Measurements from ENCODE around the gene SLC33A1. TPM values are rescaled to one million over a fixed set of nuclear protein-coding genes. Genes with fewer than 3 reads are reported as not detected.
"Not testable (repeated sequence)": the region's sequence is repeated elsewhere in the genome, so short reads cannot be mapped to it uniquely, and the experiment has no call there.

Gene SLC33A1
- total and polyA plus RNA-seq, 4 donors: 3.4 to 28.5 (median 20.3) TPM

GRCh38 chr3:155870133-155870944, 16.1 kb upstream of the SLC33A1 start, which contains the start of gene GMPS:
Gene GMPS (plus strand): TSS chr3:155870650. CDS start chr3:155870871, 221 bp downstream.
- DNase-seq (peak; percentile 97 to 98), ATAC-seq (ENCODE audit: low FRiP score) (peak; percentile 99)
- peak within 1 kb of the TSS; percentile 69 to 87 for H3K4me3 ChIP-seq (ENCODE audit: low read length in 2 of 2)
- intact Hi-C loops (cut with DNase I): loop anchor here (1.0 to 10.0 kb wide), 3 partner anchors 16 to 66 kb away; partner anchors contain the start of genes C3orf33 (in 1 of the 2) and SLC33A1 (in 1 of the 2)
- no peaks in the 10 kb centered on the region for H3K36me3 ChIP-seq (ENCODE audit: control insufficient read depth in 1 of 2, insufficient read depth in 2 of 2, low read length in 1 of 2)
- WGBS, 2 donors: 0 to 1% methylated on average over 41 to 83 of the region's 83 CpGs
- peak within 1 kb of the TSS; percentile 57 to 71 for H3K27ac ChIP-seq (ENCODE audit: low read depth in 1 of 2, low read length in 2 of 2)
- H3K27me3 ChIP-seq (ENCODE audit: control insufficient read depth in 1 of 2, insufficient read depth in 2 of 2, low read length in 1 of 2): no peaks in the 10 kb centered on the region
- H3K9me3 ChIP-seq (ENCODE audit: control insufficient read depth, low read length): no peaks in the 10 kb centered on the region
- H3K4me1 ChIP-seq (ENCODE audit: control insufficient read depth in 1 of 2, insufficient read depth in 2 of 2, low read length in 2 of 2): no peaks in the 10 kb centered on the region

- peak overlapping the region; percentile 46 to 71 for H3K27ac ChIP-seq (ENCODE audit: low read depth in 1 of 2, low read length in 2 of 2)
- no peaks in the 10 kb centered on the region for H3K9me3 ChIP-seq (ENCODE audit: control insufficient read depth, low read length)
- H3K4me3 ChIP-seq (ENCODE audit: low read length in 2 of 2): peak overlapping the region in 1 of 2 donors; percentile 22
- no peaks in the 10 kb centered on the region for H3K36me3 ChIP-seq (ENCODE audit: control insufficient read depth in 1 of 2, insufficient read depth in 2 of 2, low read length in 1 of 2)
- H3K4me1 ChIP-seq (ENCODE audit: control insufficient read depth in 1 of 2, insufficient read depth in 2 of 2, low read length in 2 of 2): no peaks in the 10 kb centered on the region
- no peak for DNase-seq
- H3K27me3 ChIP-seq (ENCODE audit: control insufficient read depth in 1 of 2, insufficient read depth in 2 of 2, low read length in 1 of 2): no peaks in the 10 kb centered on the region
- ATAC-seq (ENCODE audit: low FRiP score): no peak
- 2 to 7% methylated on average over 3 of the region's 3 CpGs for WGBS, 2 donors
- intact Hi-C loops (cut with DNase I): loop anchor here (1.0 to 10.0 kb wide), 4 partner anchors 15 to 65 kb away; partner anchors contain the start of genes SLC33A1 (in 2 of the 2) and C3orf33 (in 1 of the 2)
Measured at GRCh38 chr3:155869691-155870090, 15.5 kb upstream of the SLC33A1 start.

- Histone ChIP-seq H3K4me1 (ENCODE audit: control insufficient read depth in 1 of 2, insufficient read depth in 2 of 2, low read length in 2 of 2) (no peaks in the 10 kb centered on the region), H3K27me3 (ENCODE audit: control insufficient read depth in 1 of 2, insufficient read depth in 2 of 2, low read length in 1 of 2) (no peaks in the 10 kb centered on the region), H3K9me3 (ENCODE audit: control insufficient read depth, low read length) (no peaks in the 10 kb centered on the region), H3K4me3 (ENCODE audit: low read length in 2 of 2) (no peak overlapping the region), H3K36me3 (ENCODE audit: control insufficient read depth in 1 of 2, insufficient read depth in 2 of 2, low read length in 1 of 2) (no peaks in the 10 kb centered on the region), H3K27ac (ENCODE audit: low read depth in 1 of 2, low read length in 2 of 2) (no peak overlapping the region)
- 81 to 85% methylated on average over 12 of the region's 12 CpGs for WGBS, 2 donors
- DNase-seq: no peak
- intact Hi-C loops (cut with DNase I): no loop called here
- ATAC-seq (ENCODE audit: low FRiP score): no peak
Measured at GRCh38 chr3:155863072-155863784, 9.0 kb upstream of the SLC33A1 start.

- H3K27ac ChIP-seq (ENCODE audit: low read depth in 1 of 2, low read length in 2 of 2); H3K4me3 ChIP-seq (ENCODE audit: low read length in 2 of 2); ATAC-seq (ENCODE audit: low FRiP score); DNase-seq; H3K36me3 ChIP-seq (ENCODE audit: control insufficient read depth in 1 of 2, insufficient read depth in 2 of 2, low read length in 1 of 2); H3K4me1 ChIP-seq (ENCODE audit: control insufficient read depth in 1 of 2, insufficient read depth in 2 of 2, low read length in 2 of 2); intact Hi-C loops (cut with DNase I); H3K27me3 ChIP-seq (ENCODE audit: control insufficient read depth in 1 of 2, insufficient read depth in 2 of 2, low read length in 1 of 2); H3K9me3 ChIP-seq (ENCODE audit: control insufficient read depth, low read length): not testable (repeated sequence)
- 87 to 89% methylated on average over 12 of the region's 12 CpGs for WGBS, 2 donors
Measured at GRCh38 chr3:155862290-155862982, 8.2 kb upstream of the SLC33A1 start.

- intact Hi-C loops (cut with DNase I): no loop called here
- H3K4me3 ChIP-seq (ENCODE audit: low read length in 2 of 2): no peak overlapping the region
- no peaks in the 10 kb centered on the region for H3K27me3 ChIP-seq (ENCODE audit: control insufficient read depth in 1 of 2, insufficient read depth in 2 of 2, low read length in 1 of 2)
- no peak for DNase-seq
- WGBS, 2 donors: 89% methylated on average over 2 of the region's 2 CpGs
- no peaks in the 10 kb centered on the region for H3K9me3 ChIP-seq (ENCODE audit: control insufficient read depth, low read length)
- ATAC-seq (ENCODE audit: low FRiP score): no peak
- no peaks in the 10 kb centered on the region for H3K4me1 ChIP-seq (ENCODE audit: control insufficient read depth in 1 of 2, insufficient read depth in 2 of 2, low read length in 2 of 2)
- no peaks in the 10 kb centered on the region for H3K36me3 ChIP-seq (ENCODE audit: control insufficient read depth in 1 of 2, insufficient read depth in 2 of 2, low read length in 1 of 2)
- no peak overlapping the region for H3K27ac ChIP-seq (ENCODE audit: low read depth in 1 of 2, low read length in 2 of 2)
Measured at GRCh38 chr3:155861476-155862183, 7.4 kb upstream of the SLC33A1 start.

GRCh38 chr3:155860424-155860823, 6.2 kb upstream of the SLC33A1 start:
- H3K4me1 ChIP-seq (ENCODE audit: control insufficient read depth in 1 of 2, insufficient read depth in 2 of 2, low read length in 2 of 2); H3K4me3 ChIP-seq (ENCODE audit: low read length in 2 of 2); intact Hi-C loops (cut with DNase I); H3K27me3 ChIP-seq (ENCODE audit: control insufficient read depth in 1 of 2, insufficient read depth in 2 of 2, low read length in 1 of 2); ATAC-seq (ENCODE audit: low FRiP score); DNase-seq; H3K27ac ChIP-seq (ENCODE audit: low read depth in 1 of 2, low read length in 2 of 2); H3K36me3 ChIP-seq (ENCODE audit: control insufficient read depth in 1 of 2, insufficient read depth in 2 of 2, low read length in 1 of 2); H3K9me3 ChIP-seq (ENCODE audit: control insufficient read depth, low read length): not testable (repeated sequence)
- 88 to 92% methylated on average over 5 of the region's 5 CpGs for WGBS, 2 donors

- Histone ChIP-seq H3K9me3 (ENCODE audit: control insufficient read depth, low read length) (no peaks in the 10 kb centered on the region), H3K27me3 (ENCODE audit: control insufficient read depth in 1 of 2, insufficient read depth in 2 of 2, low read length in 1 of 2) (no peaks in the 10 kb centered on the region), H3K36me3 (ENCODE audit: control insufficient read depth in 1 of 2, insufficient read depth in 2 of 2, low read length in 1 of 2) (no peaks in the 10 kb centered on the region), H3K4me1 (ENCODE audit: control insufficient read depth in 1 of 2, insufficient read depth in 2 of 2, low read length in 2 of 2) (no peaks in the 10 kb centered on the region), H3K27ac (ENCODE audit: low read depth in 1 of 2, low read length in 2 of 2) (no peak overlapping the region), H3K4me3 (ENCODE audit: low read length in 2 of 2) (no peak overlapping the region)
- DNase-seq: no peak
- WGBS, 2 donors: 4 to 5% methylated on average over 2 of the region's 2 CpGs
- ATAC-seq (ENCODE audit: low FRiP score): no peak
- intact Hi-C loops (cut with DNase I): loop anchor here (10.0 kb wide), 2 partner anchors 55 to 1225 kb away; partner anchors contain the start of gene C3orf33 (in 1 of the 2)
Measured at GRCh38 chr3:155859859-155860258, 5.6 kb upstream of the SLC33A1 start.
